ENCODE measurements around the gene RNF227.

DNA sequence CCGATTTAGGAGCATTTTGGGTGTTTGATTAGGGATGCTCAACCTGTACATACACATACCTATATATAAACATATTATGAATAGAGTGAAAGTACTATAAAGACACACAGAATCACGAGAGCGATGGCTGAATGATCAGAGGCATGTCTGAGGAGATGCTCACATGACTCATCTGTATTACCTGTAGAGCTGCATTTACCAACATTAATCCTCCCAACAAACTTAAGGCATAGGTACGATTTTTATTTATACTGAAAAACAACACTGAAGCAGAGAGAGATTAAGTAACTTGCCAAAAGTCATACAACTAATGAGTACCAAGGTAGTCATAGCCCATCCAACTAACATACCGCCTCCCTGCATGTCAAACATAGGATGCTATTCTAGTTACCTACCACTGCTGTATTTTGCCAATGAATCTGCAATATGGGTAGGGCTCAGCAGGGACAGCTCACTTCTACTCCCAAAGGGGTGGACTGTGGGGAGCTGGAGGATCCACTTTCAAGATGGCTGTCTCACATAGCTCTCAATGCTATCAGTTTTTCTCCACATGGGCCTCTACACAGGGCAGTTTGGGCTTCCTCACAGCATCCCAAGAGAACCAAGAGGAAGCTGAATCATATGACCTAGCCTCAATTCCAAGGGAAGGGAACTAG lies 51.0 kb downstream of the RNF227 start:
- TF ChIP-seq POLR2A (IDR thresholded peaks at IDR 0.05) (no peak), CTCF (IDR thresholded peaks at IDR 0.05) (no peak)

Data from uterus (tissue), 2 donors.